ENCODE measurements around the gene CLEC19A.
"Not testable (repeated sequence)": the region's sequence is repeated elsewhere in the genome, so short reads cannot be mapped to it uniquely, and the experiment has no call there.

Gene CLEC19A

DNA sequence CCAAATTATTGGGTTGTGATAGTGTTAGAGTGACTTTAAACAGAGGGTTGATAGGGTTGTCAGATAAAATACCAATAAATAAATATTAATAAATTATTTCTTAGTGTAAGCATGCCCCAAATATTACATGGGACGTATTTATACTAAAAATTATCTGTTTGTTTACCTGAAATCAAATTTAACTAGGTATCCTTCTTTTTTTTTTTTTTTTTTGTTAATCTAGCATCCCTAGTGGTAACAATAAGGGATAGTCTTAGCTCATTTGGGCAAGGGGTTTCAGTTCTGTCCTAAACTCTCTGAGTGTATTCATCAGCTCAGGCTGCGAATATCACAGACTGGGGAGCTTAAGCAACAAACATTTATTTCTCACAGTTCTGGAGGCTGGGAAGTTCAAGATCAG is 1.3 kb downstream of the CLEC19A start:
- no peak for DNase-seq (ENCODE audit: low read depth)

DNA sequence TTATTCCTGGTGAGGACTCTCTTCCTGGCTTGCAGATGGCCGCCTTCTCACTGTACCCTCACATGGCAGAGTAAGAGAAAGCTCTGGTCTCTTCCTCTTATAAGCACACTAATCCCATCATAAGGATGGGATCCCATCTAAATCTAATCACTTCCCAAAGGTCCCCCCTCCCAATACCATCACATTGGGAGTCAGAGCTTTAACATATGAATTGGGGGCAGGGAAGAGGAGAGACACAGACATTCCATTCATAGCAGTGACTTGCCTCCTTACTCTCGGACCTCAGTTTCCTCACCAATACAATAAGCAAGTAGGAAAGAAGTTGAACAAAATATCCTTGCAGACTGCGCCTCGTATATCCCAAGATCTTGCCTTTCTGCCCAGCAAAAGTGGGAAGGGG is 1.7 kb downstream of the CLEC19A start:
- no peak for DNase-seq (ENCODE audit: low read depth)

DNA sequence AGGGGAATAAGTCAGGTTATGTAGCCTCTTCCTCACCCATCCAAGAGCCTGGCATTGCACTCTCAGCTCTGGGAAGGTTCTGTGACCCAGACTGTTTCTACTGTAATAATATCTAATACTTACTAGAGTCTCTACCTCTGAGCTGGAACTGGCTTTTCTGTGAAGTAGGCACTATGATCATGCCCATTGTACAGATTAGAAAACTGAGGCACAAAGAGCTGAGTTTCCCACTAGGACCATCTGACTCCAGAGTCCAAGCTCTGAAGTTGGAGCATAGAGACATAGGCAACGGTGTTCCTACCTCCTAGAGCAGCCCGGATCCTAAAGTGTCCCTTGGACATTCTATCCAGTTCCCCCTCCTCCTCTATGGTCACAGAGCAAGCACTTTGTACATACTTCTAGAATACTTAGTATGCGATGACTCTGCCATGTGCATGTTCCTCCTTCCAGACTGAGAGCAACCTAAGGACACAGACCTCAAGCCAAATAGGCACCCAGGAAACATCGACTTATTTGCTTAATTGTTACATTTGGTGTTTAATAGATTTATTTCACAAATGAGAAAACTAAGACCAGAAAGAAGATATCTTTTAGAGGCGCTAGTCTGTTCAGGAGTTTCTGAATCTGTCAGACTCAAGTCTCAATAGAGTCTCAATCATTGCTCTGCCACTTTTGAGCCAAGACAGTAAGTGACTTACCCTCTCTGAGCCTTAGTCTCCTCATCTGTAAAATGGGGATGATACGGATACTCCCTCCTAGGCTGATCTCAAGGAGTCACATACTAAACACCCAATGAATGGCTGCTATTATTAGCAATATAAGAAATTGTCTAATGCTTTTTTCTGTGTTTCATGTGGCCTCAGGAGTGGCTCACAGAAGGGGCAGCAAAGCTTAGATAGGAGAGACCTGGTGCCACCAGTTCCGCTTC is 3.6 kb downstream of the CLEC19A start:
- DNase-seq (ENCODE audit: low read depth): no peak

DNA sequence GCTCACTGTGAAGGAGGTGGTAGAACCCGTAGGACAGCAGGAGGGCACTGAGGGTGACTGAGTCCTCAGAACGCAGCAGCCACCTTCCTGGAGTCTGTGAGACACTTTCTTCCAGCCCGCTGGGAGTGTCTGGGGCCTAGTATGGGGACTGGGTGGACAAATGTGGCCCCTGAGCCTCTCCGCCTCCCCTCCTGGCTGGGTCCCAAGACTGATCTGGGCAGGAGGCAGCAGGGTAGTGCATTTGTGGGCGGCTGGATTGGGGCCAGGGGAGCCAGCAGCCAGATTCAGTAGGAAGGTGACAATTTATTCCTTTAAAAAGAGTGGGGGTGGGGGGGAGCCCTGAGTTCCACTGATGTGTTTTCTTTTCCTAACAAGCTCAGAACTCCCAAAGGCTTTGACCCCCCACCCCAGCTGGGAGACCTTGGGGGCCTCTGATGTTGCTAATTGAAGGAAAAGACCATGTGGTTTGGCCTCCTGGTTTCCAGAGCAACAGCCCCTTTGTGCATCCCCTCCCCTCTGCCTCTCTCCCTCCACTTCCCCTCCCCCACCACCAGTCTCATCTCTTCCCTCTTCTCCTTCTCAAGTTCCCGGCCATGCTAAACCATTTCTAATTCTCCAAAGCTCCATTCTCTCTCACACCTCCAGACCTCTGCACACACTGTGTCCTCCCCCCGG is 4.4 kb downstream of the CLEC19A start:
- DNase-seq (ENCODE audit: low read depth): no peak

DNA sequence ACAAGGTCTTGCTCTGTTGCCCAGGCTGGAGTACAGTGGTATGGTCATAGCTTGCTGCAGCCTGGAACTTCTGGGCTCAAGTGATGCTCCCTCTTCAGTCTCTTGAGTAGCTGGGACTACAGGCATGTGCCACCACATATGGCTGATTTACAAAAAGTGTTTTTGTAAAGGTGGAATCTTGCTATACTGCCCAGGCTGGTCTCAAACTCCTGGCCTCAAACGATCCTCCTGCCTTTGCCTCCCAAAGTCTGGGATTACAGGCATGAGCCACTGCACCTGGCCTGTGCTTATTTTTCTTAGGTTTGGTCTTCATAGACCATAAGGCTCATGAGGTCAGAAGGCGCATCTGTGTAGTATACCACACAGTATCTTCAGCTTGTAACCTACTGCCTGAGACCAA is 5.3 kb downstream of the CLEC19A start:
- DNase-seq (ENCODE audit: low read depth): no peak

DNA sequence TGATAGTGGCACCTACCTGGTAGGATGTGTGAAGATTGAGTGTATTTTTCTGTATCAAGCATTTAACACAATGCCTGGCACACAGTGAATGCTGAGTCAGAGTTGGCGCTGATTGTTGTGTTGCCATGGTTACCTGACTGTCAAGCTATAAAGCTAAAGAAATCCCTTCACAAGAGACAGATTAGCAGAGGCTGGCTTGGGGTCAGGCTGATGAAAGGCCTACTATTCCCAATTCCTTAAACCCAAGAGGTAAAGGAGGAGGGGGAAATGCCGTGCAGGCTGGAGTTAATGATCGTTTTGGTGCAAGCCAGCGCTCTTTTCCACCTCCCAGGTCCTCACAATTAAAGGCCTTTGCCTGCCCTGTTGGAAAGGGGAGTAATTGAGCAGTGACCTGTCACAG is 5.9 kb downstream of the CLEC19A start:
- no peak for DNase-seq (ENCODE audit: low read depth)

DNA sequence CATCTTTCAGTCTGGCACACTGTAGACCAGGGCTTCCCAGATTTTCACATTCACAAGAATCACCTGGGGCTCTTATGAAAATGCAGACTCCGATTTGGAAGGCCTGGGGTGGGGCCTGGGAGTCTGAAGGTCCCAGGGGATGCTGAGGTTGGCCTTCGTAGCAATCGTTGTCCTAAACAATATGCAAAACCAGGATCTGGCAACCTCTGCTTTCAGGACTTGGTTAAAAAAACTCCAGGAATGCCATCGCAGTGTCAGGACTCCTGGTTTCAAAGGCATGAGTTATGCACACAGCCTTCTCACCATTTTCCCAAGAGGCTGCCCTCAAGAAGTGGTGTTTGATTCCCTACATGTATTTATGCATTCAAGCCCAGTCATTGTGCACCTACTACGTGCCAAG is 6.7 kb downstream of the CLEC19A start:
- no peak for DNase-seq (ENCODE audit: low read depth)

DNA sequence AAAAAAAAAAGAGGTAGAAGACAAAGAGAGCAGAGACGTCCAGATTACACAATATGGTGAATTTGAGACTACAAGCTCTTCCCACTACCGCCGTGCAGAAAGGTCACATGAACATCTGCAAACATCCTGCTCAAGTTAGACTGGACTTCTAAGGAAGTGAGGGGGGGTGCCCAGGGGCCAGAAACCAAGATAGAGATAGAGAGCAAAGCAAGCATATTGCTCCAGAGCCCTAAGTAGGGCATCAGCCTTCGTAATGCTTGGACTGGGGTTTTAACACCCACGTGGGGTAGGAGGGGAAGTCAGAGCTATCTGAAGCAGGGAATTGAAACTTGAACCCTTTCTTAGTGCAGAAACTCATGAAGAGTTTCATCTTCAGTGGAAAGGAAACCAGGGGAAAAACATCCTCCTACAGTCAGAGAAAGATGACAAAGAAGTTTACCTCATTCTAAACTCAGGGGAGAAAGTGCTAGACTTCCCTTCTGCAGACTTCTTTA is 8.7 kb downstream of the CLEC19A start:
- no peak for DNase-seq (ENCODE audit: low read depth)

DNA sequence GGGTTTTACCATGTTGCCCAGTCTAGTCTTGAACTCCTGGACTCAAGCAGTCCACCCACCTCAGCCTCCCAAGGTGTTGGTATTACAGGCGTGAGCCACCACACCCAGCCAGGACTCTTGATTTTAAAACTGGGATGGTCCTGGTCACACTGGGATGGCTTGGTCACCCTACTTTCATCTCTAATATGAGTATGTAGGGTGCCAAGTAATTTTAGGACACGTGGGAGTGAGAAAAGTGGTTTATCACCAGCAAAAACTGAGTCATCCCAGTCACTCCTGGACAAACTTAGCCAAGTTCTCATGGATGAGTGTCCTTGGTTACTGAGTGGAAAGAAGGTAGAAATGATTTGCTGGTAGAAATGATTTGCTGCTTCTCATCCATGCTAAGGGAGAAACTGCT is 9.9 kb downstream of the CLEC19A start:
- DNase-seq (ENCODE audit: low read depth): no peak

DNA sequence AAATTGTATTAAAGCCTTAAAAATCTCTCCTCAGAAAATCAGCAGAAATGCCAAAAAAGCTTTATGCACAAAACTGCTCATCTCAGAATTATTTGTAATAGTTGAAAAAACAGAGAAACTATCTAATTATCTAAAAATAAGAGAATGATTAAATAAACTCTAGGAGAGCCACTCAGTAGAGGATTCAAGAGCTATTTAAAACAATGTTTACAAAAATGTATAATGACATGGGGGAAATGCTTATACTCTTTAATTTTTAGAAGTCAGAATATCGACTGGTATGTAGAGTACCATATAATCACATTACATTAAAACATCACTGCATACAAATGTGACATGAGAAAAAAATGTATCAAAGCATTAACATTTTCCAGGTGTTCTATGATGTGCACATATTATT is 11.9 kb downstream of the CLEC19A start:
- DNase-seq (ENCODE audit: low read depth): no peak

DNA sequence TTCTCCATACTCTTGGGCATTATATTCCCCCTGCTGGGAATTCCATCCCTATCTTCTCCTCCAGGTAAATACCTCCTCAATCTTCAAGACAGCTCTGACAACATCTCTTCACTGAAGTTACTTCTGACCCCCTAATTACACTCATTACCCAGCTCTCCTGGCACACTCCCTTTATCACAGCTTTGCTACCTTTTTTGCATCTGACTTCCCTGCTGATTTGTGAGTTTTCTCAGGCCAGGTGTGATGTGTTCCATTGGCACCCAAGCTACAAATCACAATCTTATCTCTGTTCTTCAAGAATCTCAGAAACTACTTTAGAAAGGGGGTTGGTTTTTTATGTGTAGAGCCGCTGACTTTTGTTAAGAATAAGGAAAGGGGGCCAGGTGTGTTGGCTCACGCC is 14.0 kb downstream of the CLEC19A start:
- DNase-seq (ENCODE audit: low read depth): no peak

DNA sequence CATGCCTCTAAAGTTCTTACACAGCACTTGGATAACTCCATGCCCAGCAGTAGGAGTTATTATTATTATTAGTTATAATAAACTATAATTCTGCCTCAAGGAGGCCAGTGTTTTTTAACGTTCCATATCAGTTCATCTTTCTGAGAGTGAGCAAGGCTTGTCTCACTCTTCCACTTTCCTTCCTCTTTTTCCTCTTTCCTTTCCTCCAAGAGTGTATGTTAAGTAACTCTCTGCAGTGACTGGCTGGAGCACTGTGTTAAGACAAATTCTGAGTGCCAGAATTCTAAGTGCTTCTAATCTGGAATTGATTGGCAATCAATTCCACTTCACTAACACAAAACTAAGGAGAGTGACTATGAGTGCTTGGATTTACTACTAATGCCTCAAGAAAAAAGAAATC is 16.4 kb downstream of the CLEC19A start:
- DNase-seq (ENCODE audit: low read depth): no peak

DNA sequence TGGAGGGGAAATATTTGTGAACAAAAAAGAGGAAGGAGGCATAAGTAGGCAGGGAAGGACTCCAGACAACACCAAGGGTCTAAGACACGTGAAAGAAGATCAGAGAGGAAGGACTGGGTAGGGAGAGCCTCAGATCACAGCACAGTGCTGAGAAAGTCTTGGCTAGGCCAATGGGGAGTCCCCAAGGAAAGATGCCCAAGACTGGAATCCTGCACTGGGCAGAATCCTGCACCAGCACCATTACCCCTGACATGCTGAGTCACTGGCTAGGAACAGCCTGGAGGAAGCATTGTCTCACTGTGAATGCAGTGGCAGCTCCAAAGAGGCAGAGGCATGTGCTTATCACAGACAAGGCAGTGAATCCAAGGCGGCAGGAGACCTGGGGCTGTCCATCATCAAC is 19.2 kb downstream of the CLEC19A start:
- DNase-seq (ENCODE audit: low read depth): no peak

DNA sequence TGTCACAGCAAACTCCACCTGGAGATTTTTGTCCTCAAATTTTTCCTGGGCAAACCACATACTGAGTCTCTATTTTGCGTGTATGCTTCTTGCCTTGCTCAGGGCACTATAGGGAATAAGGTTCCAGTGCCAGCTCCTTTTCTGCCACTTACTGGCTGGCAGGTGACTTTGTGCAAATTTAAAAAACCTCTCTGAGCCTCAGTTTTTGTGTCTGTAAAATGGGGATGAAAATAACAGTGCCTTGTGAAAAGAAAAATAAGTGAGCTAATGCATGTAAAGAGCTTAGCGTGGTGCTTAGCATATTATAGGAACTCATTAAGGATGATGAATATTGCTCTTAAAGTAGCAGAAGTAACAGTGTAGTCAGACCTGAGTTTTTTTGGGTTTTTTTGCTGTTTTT is 19.9 kb downstream of the CLEC19A start:
- no peak for DNase-seq (ENCODE audit: low read depth)

DNA sequence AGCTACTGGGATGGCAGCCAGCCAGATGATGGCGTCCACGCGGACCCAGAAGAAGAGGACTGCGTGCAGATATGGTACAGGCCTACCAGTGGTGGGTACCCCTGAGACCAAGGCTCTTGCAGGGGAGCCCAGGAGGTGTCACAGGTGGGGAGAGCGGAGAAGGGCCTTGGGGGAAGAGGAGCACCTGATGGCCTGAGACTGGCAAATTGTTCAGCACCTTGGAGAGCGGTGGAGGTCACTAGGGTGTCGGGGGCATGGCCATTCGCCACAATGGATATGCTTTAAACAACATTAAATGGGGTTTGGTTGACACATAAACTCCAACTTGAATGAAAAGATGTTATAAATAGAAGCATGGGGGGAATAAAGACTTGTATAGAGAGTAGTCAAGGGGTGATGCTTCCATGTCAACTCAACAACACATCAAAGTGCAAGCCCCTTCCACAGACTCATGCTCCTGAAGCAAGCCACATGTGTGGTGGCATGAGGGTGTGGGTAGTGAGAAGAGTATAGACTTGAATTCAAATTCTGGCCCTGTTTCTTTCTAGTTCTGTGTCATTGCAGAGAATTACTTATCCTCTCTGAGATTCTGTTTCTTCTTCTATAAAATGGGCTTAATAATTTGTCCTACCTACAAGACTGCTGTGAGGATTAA is 22.2 kb downstream of the CLEC19A start:
- no peak for DNase-seq (ENCODE audit: low read depth)

DNA sequence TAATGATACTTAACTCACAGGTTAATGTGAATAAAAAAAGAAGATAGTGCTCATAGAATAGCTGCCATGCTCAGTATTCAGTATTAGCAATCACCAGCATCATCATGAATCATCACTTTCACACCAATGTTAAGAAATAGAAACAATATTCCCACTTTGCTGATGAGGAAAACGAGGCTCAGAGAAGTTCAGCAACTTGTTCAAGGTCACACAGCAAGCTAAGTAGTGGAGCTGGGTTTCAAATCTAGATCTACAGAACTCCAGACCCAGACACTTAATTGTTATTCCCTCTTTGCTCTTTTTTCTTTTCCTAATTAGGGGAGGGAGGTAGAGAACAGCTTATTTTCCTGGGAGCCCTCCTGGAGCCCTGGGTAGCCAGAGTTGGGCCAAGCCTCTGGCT is 22.9 kb downstream of the CLEC19A start:
- no peak for DNase-seq (ENCODE audit: low read depth)

DNA sequence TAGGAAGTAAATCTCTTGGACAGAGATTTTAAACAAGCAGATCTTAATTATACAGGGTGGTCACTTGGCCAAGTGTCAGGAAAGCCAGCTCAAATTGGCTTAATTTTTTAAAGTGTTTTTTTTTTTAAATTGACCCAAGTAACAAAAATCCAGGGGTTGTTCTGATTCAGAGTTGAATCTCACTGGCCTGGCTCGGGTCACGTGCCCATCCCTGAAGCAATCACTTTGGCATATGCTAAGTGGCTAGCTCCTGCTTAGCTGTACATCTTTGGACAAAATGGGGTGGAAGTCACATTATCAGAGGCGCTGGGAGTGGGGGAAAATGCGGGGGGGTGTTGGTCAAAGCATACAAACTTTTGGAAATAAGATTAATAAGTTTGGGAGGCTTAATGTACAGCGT is 23.6 kb downstream of the CLEC19A start:
- DNase-seq (ENCODE audit: low read depth): no peak

DNA sequence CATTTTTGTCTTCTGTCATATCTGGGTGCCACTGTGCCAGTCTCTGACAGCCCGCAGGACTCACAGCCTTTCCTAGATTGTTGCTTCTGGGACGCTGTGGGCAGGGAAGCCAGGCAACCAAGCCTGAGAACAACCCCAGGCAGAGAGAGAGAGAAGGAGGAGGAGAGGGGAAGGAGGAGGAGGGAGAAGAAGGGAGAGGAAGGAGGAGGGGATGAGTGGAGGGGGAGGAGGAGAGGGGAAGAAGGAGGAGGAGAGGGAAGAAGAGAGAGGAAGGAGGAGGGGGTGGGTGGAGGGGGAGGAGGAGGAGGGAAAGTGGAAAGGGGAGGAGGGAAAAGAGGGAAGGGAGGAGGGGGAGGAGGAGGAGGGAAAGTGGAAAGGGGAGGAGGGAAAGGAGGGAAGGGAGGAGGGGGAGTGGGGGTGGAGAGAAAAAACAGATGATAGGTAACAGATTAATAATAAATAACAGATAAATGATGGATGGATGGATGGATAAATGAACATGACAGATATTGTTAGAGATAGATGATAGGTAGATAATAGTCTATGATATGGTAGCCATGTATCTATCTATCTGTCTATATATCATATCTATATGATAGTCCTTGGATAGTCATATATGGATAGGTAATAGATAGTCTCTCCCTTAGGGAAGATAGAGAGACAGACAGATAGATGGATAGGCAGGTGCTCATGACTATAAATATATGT is 29.3 kb downstream of the CLEC19A start:
- DNase-seq (ENCODE audit: low read depth): no peak

DNA sequence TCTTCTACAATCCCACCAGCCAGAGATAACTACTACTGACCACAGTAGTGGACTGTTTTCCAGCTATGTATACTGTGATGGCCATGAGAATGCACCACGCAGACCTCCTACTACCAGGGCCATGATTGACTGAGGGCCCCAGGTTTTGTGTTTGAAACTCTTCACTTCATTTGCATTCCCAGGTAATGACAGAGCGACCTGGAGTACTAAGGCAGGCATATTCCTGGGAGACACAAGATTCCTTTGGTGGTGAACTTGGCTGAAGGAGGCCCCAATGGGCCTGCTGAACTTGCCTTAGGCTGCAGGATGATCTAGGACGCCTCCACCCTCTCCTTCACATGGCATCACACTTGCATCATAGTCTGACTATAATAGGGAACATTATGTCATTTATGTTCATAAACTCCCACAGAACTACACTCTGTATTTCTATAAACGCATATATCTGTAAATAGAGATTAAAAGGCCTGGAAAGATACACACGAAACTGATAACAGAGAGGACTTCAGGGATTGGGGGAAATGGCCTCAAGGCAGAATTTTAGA is 30.4 kb downstream of the CLEC19A start:
- DNase-seq (ENCODE audit: low read depth): no peak

DNA sequence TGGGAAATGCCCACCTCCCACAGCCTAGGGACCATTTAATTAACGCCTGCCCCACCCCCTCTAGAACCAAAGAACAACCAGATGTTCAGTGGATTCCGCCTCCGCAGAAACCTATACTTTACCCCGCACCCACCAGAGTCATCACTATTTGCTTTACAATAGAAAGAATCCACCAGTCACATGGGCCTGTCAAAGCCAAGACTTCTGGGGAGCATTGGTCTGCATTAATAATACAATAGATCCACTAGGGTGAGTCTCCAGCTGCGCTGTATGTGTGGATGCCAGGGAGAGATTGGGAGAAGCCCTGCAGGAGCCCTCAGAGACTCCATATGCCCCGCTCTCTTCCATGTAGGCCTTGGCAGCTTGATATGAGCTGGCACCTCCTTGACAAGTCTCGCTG is 31.3 kb downstream of the CLEC19A start:
- no peak for DNase-seq (ENCODE audit: low read depth)

DNA sequence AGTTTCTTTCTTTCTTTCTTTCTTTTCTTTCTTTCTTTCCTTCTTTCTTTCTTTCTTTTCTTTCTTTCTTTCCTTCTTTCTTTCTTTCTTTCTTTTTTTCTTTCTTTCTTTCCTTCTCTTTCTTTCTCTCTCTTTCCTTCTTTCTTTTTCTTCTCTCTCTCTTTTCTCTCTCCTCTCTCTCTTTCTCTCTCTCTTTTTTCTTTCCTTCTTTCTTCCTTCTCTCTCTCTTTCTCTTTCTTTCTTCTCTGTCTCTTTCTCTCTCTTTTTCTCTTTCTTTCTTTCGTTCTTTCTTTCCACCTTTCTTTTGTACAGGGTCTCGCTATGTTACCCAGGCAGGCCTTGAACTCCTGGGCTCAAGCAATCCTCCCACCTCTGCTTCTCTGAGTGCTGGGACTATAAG is 35.7 kb downstream of the CLEC19A start:
- not testable (repeated sequence) for DNase-seq (ENCODE audit: low read depth)

DNA sequence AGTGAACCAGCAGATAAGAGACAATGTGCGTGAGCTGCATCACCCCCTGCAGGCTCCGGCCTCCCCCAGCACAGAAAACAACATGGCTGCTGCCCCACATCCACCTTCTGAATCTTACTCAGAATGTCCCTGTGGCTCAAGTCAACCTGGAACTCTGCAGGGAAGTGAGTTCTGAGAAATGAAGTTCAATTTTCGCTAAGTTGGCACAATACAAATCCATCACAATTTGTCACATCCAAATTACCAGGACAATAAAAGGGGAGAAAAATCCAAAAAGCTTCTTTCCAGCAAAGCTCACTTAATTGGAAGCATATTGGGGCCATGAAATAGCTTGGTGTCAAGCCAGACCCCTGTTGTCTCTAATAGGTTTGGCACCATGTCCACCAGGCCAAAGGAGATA is 38.1 kb downstream of the CLEC19A start:
- no peak for DNase-seq (ENCODE audit: low read depth)

Measured in stimulated activated CD8-positive, alpha-beta memory T cell treated with anti-CD3 and anti-CD28 coated beads, Interleukin-7, amount 100 ng/mL, for 24 hours (primary cell).